HL-60 (cell line): Measurements from ENCODE around the gene ASB13.

Source experiments
- GABPA ChIP-seq: IDR thresholded peaks from 2 replicates; pipeline ENCODE4 v1.6.1; 2012; ENCODE audit warnings: low read depth
- POLR2AphosphoS5 ChIP-seq: IDR thresholded peaks from 2 replicates; pipeline ENCODE4 v1.6.1; 2012; ENCODE audit warnings: low read depth
- SPI1 ChIP-seq: IDR thresholded peaks from 2 replicates; pipeline ENCODE4 v1.6.1; 2012; ENCODE audit warnings: low read depth, mild to moderate bottlenecking, borderline replicate concordance
- TF ChIP-seq, protein P1 (sequence below): IDR thresholded peaks from one replicate; pipeline ENCODE4 v1.5.1; 2011; ENCODE audit warnings: low read length, control low read depth, inconsistent platforms; ENCODE audit not compliant: insufficient read depth
- TF ChIP-seq, protein P2 (sequence below): IDR thresholded peaks from 2 replicates; pipeline ENCODE4 v1.6.1; 2012; ENCODE audit warnings: low read depth; ENCODE audit not compliant: insufficient replicate concordance

DNA sequence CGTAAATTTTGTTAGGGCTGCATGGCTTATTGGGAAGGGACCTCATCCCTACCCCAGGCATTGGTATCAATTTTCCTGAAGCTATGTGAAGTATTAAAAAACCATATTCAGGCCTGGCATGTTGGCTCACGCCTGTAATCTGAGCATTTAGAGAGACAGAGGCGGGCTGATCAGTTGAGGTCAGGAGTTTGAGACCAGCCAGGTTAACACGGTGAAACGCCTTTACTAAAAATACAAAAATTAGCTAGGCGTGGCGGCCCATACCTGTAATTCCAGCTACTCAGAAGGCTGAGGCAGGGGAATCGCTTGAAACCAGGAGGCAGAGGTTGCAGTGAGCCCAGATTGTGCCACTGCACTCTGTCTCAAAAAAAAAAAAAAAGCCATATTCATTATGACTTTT is 25.4 kb upstream of the ASB13 start:
- TF ChIP-seq, protein P1, sequence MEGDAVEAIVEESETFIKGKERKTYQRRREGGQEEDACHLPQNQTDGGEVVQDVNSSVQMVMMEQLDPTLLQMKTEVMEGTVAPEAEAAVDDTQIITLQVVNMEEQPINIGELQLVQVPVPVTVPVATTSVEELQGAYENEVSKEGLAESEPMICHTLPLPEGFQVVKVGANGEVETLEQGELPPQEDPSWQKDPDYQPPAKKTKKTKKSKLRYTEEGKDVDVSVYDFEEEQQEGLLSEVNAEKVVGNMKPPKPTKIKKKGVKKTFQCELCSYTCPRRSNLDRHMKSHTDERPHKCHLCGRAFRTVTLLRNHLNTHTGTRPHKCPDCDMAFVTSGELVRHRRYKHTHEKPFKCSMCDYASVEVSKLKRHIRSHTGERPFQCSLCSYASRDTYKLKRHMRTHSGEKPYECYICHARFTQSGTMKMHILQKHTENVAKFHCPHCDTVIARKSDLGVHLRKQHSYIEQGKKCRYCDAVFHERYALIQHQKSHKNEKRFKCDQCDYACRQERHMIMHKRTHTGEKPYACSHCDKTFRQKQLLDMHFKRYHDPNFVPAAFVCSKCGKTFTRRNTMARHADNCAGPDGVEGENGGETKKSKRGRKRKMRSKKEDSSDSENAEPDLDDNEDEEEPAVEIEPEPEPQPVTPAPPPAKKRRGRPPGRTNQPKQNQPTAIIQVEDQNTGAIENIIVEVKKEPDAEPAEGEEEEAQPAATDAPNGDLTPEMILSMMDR: no peak
- TF ChIP-seq, protein P2, sequence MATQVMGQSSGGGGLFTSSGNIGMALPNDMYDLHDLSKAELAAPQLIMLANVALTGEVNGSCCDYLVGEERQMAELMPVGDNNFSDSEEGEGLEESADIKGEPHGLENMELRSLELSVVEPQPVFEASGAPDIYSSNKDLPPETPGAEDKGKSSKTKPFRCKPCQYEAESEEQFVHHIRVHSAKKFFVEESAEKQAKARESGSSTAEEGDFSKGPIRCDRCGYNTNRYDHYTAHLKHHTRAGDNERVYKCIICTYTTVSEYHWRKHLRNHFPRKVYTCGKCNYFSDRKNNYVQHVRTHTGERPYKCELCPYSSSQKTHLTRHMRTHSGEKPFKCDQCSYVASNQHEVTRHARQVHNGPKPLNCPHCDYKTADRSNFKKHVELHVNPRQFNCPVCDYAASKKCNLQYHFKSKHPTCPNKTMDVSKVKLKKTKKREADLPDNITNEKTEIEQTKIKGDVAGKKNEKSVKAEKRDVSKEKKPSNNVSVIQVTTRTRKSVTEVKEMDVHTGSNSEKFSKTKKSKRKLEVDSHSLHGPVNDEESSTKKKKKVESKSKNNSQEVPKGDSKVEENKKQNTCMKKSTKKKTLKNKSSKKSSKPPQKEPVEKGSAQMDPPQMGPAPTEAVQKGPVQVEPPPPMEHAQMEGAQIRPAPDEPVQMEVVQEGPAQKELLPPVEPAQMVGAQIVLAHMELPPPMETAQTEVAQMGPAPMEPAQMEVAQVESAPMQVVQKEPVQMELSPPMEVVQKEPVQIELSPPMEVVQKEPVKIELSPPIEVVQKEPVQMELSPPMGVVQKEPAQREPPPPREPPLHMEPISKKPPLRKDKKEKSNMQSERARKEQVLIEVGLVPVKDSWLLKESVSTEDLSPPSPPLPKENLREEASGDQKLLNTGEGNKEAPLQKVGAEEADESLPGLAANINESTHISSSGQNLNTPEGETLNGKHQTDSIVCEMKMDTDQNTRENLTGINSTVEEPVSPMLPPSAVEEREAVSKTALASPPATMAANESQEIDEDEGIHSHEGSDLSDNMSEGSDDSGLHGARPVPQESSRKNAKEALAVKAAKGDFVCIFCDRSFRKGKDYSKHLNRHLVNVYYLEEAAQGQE: no peak
- TF ChIP-seq GABPA (no peak), POLR2AphosphoS5 (no peak), SPI1 (no peak)
